WTC11 (cell line): ENCODE data around the gene GID8. TPM values are rescaled to one million over a fixed set of nuclear protein-coding genes. Genes with fewer than 3 reads are reported as not detected.

ENCODE experiments used
- ATAC-seq: fragments of 200-7000 bp; cut with Tn5 transposase; 2 replicates; pipeline ENCODE4 v1.10.0; 2021; ENCODE audit warnings: mild to moderate bottlenecking, moderate library complexity
- CTCF ChIA-PET: fragments of 300-600 bp; sonication (Branson Sonifier 250); formaldehyde crosslinking; loops from one replicate; lab custom pipeline; 2021; ENCODE audit warnings: antibody characterized with exemption; lab: Charles Lee
- POLR2A ChIA-PET: fragments of 350-600 bp; sonication (Branson Sonifier 250); formaldehyde crosslinking; loops from one replicate; lab custom pipeline; 2021; ENCODE audit warnings: antibody characterized with exemption; lab: Charles Lee
- DNase-seq: peaks from one replicate; pipeline ENCODE4 v3.0.0; 2021; ENCODE audit warnings: low spot score
- H3K27ac Mint-ChIP-seq: 2 replicates; pipeline ENCODE4 v1.8.0; 2021; ENCODE audit warnings: mixed read lengths
- H3K27me3 Mint-ChIP-seq: 2 replicates; pipeline ENCODE4 v1.8.0; 2021; ENCODE audit warnings: low read depth, mild to moderate bottlenecking, moderate library complexity, mixed read lengths
- H3K36me3 Mint-ChIP-seq: 2 replicates; pipeline ENCODE4 v1.8.0; 2021; ENCODE audit warnings: mixed read lengths
- H3K4me1 Mint-ChIP-seq: 2 replicates; pipeline ENCODE4 v1.8.0; 2022; ENCODE audit warnings: mixed read lengths
- H3K4me3 Mint-ChIP-seq: 2 replicates; pipeline ENCODE4 v1.8.0; 2021; ENCODE audit warnings: mild to moderate bottlenecking, moderate library complexity, mixed read lengths
- H3K9me3 Mint-ChIP-seq: 2 replicates; pipeline ENCODE4 v1.8.0; 2021; ENCODE audit warnings: mixed read lengths
- ARID4B ChIP-seq: sonication (generic); formaldehyde crosslinking; IDR thresholded peaks from 2 replicates; pipeline ENCODE4 v1.8.0; 2023; ENCODE audit warnings: missing genetic modification reagents, mild to moderate bottlenecking, borderline replicate concordance
- CREM ChIP-seq: sonication (generic); formaldehyde crosslinking; IDR thresholded peaks from 2 replicates; pipeline ENCODE4 v1.8.1; 2022; ENCODE audit warnings: mild to moderate bottlenecking, missing genetic modification reagents, moderate library complexity
- GABPB1 ChIP-seq: sonication (generic); formaldehyde crosslinking; IDR thresholded peaks from 2 replicates; pipeline ENCODE4 v1.8.1; 2023; ENCODE audit warnings: mild to moderate bottlenecking, missing genetic modification reagents
- MYBL2 ChIP-seq: sonication (generic); formaldehyde crosslinking; IDR thresholded peaks from 2 replicates; pipeline ENCODE4 v1.8.1; 2023; ENCODE audit warnings: mild to moderate bottlenecking, moderate library complexity, missing genetic modification reagents
- NFATC4 ChIP-seq: fragments of 250-450 bp; sonication (Bioruptor Pico); IDR thresholded peaks from 2 replicates; pipeline ENCODE4 v1.9.0; 2021; ENCODE audit warnings: mild to moderate bottlenecking
- ZNF121 ChIP-seq: sonication (generic); formaldehyde crosslinking; IDR thresholded peaks from 2 replicates; pipeline ENCODE4 v1.8.0; 2023; ENCODE audit warnings: missing genetic modification reagents
- ZNF396 ChIP-seq: fragments of 250-450 bp; sonication (Bioruptor Pico); IDR thresholded peaks from 2 replicates; pipeline ENCODE4 v1.8.0; 2021; ENCODE audit warnings: mild to moderate bottlenecking, moderate library complexity, borderline replicate concordance
- ZNF423 ChIP-seq: fragments of 250-450 bp; sonication (Bioruptor Pico); IDR thresholded peaks from 2 replicates; pipeline ENCODE4 v2.1.2; 2022; ENCODE audit warnings: mild to moderate bottlenecking, moderate library complexity
- ZSCAN18 ChIP-seq: fragments of 250-450 bp; sonication (Bioruptor Pico); IDR thresholded peaks from 2 replicates; pipeline ENCODE4 v2.1.2; 2022; ENCODE audit warnings: mild to moderate bottlenecking, moderate library complexity
- total RNA-seq: library from RNA; stranded (reverse); gene quantifications from 3 replicates; pipeline ENCODE4 v1.2.3, GENCODE V29; 2021
- TF ChIP-seq, protein P1 (sequence below): sonication (generic); formaldehyde crosslinking; IDR thresholded peaks from 2 replicates; pipeline ENCODE4 v1.8.0; 2022; ENCODE audit warnings: mild to moderate bottlenecking, missing genetic modification reagents
- TF ChIP-seq, protein P2 (sequence below): sonication (generic); formaldehyde crosslinking; IDR thresholded peaks from 2 replicates; pipeline ENCODE4 v1.8.1; 2023; ENCODE audit warnings: mild to moderate bottlenecking, missing genetic modification reagents
- TF ChIP-seq, protein P3 (sequence below): fragments of 250-450 bp; sonication (Bioruptor Pico); IDR thresholded peaks from 2 replicates; pipeline ENCODE4 v1.9.0; 2021; ENCODE audit warnings: mild to moderate bottlenecking

GID8 gene
- total RNA-seq, 1 experiment from 2014 or later: 70.2 TPM

DNA sequence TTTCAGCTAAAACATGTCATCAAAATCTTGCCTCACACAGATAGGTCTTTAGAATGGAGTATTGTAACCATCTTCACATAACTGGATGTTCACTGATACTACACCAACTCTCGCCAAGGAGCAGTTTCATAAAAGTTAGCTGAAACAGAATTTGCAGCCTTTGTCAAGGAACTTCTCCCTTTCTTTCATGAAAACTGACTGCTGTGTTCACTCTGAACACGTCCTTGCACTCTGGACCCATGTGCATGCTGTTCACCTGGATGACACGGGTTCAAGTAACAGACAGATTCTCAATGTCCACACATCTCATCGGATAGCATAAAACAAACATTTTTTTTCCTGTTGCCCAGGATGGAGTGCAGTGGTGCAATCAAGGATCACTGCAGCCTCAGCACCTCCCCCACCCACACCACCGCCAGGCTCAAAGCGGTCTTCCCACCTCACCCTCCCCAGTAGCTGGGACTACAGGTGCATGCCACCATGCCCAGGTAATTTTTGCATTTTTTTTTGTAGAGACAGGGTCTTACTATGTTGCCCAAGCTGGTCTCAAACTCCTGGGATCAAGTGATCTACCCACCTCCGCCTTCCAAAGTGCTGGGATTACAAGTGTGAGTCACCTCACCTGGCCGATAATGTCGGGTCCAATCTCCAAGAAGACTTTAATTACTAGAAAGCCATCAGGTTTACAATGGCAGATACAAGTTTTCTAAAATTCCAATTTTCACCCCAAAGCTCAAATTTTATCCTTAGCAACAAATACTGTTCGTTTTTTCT is 21.1 kb upstream of the GID8 start:
- TF ChIP-seq ZNF121 (peak; percentile 75), CREM (CRISPR knock-in tag) (no peak), GABPB1 (CRISPR knock-in tag) (peak; percentile 93), ARID4B (CRISPR knock-in tag) (no peak)
- TF ChIP-seq, protein P1, sequence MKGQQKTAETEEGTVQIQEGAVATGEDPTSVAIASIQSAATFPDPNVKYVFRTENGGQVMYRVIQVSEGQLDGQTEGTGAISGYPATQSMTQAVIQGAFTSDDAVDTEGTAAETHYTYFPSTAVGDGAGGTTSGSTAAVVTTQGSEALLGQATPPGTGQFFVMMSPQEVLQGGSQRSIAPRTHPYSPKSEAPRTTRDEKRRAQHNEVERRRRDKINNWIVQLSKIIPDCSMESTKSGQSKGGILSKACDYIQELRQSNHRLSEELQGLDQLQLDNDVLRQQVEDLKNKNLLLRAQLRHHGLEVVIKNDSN (CRISPR knock-in tag): no peak
- no peak for ATAC-seq
- no peaks in the 10 kb centered on the region for H3K27me3 Mint-ChIP-seq
- peaks cover 15% of the 10 kb centered on the region for H3K36me3 Mint-ChIP-seq
- H3K4me3 Mint-ChIP-seq: peak overlapping the region; percentile 18
- CTCF ChIA-PET: interaction anchor here (0.7 to 2.8 kb wide), 10 partner anchors 9 to 94 kb away, joined by 3 to 11 read pairs (median 4); partner anchors contain the start of gene DIDO1
- H3K9me3 Mint-ChIP-seq: no peaks in the 10 kb centered on the region
- peaks cover 73% of the 10 kb centered on the region for H3K4me1 Mint-ChIP-seq
- POLR2A ChIA-PET: interaction anchor here (1.2 kb wide), 1 partner anchor 11 kb away, joined by 3 read pairs; no protein-coding TSS in a partner anchor
- H3K27ac Mint-ChIP-seq: peak overlapping the region; percentile 94
- DNase-seq: peak; percentile 9

GRCh38 chr20:62917720-62918119 is 20.2 kb upstream of the GID8 start:
- CTCF ChIA-PET: interaction anchor here (1.3 to 2.8 kb wide), 5 partner anchors 10 to 44 kb away, joined by 3 to 7 read pairs (median 4); no protein-coding TSS in a partner anchor
- Mint-ChIP-seq H3K27me3 (no peaks in the 10 kb centered on the region), H3K9me3 (no peaks in the 10 kb centered on the region), H3K4me1 (peaks cover 77% of the 10 kb centered on the region), H3K4me3 (peak overlapping the region; percentile 18), H3K27ac (peak overlapping the region; percentile 92), H3K36me3 (peaks cover 11% of the 10 kb centered on the region)
- no peak for TF ChIP-seq ZNF423
- POLR2A ChIA-PET: no interaction called here
- no peak for DNase-seq
- no peak for ATAC-seq

GRCh38 chr20:62918147-62918546 is 19.8 kb upstream of the GID8 start:
- H3K36me3 Mint-ChIP-seq: peaks cover 8% of the 10 kb centered on the region
- ChIA-PET POLR2A (interaction anchor here (0.7 kb wide), 1 partner anchor 20 kb away, joined by 3 read pairs; the partner anchor contains the start of gene GID8), CTCF (interaction anchor here (1.3 to 2.8 kb wide), 5 partner anchors 10 to 44 kb away, joined by 3 to 7 read pairs (median 5); no protein-coding TSS in a partner anchor)
- peak overlapping the region; percentile 18 for H3K4me3 Mint-ChIP-seq
- no peaks in the 10 kb centered on the region for H3K27me3 Mint-ChIP-seq
- H3K27ac Mint-ChIP-seq: peak overlapping the region; percentile 92
- peaks cover 77% of the 10 kb centered on the region for H3K4me1 Mint-ChIP-seq
- DNase-seq (peak; percentile 5), ATAC-seq (no peak)
- H3K9me3 Mint-ChIP-seq: no peaks in the 10 kb centered on the region
- TF ChIP-seq MYBL2 (CRISPR knock-in tag) (no peak), ARID4B (CRISPR knock-in tag) (no peak), ZSCAN18 (CRISPR knock-in tag) (no peak), NFATC4 (CRISPR knock-in tag) (no peak), ZNF396 (CRISPR knock-in tag) (no peak)
- TF ChIP-seq, protein P2, sequence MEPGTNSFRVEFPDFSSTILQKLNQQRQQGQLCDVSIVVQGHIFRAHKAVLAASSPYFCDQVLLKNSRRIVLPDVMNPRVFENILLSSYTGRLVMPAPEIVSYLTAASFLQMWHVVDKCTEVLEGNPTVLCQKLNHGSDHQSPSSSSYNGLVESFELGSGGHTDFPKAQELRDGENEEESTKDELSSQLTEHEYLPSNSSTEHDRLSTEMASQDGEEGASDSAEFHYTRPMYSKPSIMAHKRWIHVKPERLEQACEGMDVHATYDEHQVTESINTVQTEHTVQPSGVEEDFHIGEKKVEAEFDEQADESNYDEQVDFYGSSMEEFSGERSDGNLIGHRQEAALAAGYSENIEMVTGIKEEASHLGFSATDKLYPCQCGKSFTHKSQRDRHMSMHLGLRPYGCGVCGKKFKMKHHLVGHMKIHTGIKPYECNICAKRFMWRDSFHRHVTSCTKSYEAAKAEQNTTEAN (CRISPR knock-in tag): no peak
- TF ChIP-seq, protein P3, sequence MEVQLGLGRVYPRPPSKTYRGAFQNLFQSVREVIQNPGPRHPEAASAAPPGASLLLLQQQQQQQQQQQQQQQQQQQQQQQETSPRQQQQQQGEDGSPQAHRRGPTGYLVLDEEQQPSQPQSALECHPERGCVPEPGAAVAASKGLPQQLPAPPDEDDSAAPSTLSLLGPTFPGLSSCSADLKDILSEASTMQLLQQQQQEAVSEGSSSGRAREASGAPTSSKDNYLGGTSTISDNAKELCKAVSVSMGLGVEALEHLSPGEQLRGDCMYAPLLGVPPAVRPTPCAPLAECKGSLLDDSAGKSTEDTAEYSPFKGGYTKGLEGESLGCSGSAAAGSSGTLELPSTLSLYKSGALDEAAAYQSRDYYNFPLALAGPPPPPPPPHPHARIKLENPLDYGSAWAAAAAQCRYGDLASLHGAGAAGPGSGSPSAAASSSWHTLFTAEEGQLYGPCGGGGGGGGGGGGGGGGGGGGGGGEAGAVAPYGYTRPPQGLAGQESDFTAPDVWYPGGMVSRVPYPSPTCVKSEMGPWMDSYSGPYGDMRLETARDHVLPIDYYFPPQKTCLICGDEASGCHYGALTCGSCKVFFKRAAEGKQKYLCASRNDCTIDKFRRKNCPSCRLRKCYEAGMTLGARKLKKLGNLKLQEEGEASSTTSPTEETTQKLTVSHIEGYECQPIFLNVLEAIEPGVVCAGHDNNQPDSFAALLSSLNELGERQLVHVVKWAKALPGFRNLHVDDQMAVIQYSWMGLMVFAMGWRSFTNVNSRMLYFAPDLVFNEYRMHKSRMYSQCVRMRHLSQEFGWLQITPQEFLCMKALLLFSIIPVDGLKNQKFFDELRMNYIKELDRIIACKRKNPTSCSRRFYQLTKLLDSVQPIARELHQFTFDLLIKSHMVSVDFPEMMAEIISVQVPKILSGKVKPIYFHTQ (CRISPR knock-in tag): no peak
